HG03521 (cell line): ENCODE data around the gene MSX1.

Experiments
- ATAC-seq: cut with Tn5 transposase; IDR thresholded peaks from one replicate; pipeline ENCODE4 v1.9.1; 2021; ENCODE audit warnings: mild to moderate bottlenecking, moderate library complexity; ENCODE audit not compliant: unreplicated experiment

MSX1 gene

DNA sequence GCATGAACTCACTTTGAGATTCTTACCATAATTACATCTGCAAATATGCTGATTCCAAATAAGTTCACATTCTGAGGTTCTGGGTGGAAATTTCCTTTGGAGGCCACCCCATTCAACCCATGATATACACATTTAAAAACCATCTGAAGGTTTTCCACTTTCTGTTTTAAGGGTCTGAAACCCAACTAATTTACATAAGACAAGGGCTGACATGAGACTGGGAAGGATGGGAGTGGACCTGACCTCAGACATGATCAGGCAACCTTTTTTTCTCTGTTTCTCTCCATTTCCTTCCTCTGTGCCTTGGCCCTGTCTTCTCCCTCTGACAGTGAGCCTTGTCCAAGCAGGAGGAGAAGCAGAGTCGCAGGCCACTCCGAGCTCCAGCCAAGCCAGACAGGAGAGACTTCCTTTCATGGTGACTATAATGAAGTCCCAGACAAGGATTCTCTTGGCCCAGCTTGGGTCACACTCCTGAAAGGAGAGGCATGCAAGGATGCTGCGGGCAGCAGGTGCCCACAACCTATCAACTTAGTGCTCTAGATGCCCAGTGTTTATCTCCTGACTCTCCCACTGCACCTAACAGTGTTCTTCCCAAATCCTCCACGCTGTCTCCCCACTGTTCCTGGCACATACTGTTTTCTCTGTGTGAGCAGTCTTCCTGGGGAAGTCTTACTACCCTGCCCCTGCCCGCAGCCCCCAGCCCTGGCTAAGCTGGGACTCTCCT lies 39.9 kb downstream of the MSX1 start:
- ATAC-seq = no peak

DNA sequence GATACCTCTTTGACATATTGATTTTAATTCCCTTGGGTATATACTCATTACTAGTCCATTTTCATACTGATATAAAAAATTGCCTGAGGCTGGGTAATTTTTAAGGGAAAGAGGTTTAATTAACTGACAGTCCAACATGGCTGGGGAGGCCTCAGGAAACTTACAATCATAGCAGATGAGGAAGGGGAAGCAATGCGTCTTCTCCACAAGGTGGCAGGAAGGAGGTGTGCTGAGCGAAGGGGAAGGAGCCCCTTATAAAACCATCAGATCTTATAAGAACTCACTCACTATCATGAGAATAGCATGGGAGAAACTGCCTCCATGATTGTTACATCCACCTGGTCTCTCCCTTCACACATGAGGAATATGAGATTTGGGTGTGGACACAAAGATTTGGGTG lies 42.4 kb downstream of the MSX1 start:
- ATAC-seq = no peak

DNA sequence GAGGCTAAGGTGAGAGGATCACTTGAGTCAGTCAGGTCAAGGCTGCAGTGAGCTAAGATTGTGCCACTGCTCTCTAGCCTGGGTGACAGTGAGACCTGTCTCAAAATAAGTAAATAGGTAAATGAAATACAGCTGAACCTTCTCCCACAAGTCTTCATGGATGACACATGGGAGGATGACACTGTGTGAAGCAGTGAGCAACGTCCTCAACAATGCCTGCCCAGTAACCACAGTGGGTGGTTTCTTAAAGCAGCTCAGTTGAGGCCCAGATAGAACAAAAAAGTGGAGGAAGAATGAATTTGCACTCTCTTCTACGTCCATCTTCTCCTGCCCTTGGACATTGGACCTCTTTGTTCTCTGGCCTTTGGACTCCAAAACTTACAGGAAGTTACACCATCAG lies 52.7 kb downstream of the MSX1 start:
- ATAC-seq = no peak

DNA sequence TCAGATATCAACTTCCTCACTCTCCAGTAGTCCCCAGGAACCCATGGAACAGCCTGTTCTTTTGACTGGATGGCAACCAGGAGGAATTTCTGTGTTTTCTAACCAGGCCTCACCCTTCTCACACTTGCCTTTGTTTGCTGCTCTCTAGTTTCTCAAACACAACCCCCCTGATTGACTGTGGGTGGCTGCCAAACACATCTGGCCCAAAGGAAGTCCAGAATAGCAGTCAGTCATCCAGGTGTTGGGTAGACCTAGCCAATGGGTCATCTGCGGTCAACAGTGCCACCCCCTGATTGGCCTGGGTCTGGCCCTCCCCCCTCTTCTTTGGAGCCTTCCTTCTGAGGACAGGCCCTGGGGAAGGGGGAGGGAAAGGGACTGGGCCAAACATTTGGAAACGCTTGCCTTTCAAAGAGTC lies 53.7 kb downstream of the MSX1 start:
- ATAC-seq = no peak
